IMR-90 (cell line): ENCODE results near the gene PCDHGA2. TPM values are rescaled to one million over a fixed set of nuclear protein-coding genes. Genes with fewer than 3 reads are reported as not detected.

Source experiments
- ATAC-seq: fragments of 200-7000 bp; cut with Tn5 transposase; 2 replicates; pipeline ENCODE4 v1.9.1; 2020; ENCODE audit warnings: low read depth, mild to moderate bottlenecking, moderate library complexity
- BruUV-seq: library from RNA; stranded (reverse); fragments of 400-500 nt; replicated peaks from 2 replicates; lab custom pipeline; 2021; lab: Mats Ljungman, UMichigan
- CTCF ChIA-PET: fragments of 300-600 bp; formaldehyde crosslinking; extraction: SDS; loops from one replicate; lab custom pipeline; 2021; ENCODE audit warnings: antibody characterized with exemption; lab: Yijun Ruan, JAX
- POLR2A ChIA-PET: fragments of 300-600 bp; sonication (Branson Sonifier 250); formaldehyde crosslinking; loops from one replicate; lab custom pipeline; 2022; ENCODE audit warnings: antibody characterized with exemption; ENCODE audit not compliant: unreplicated experiment; lab: Charles Lee
- DNase-seq: peaks from one replicate; pipeline ENCODE4 v3.0.0; 2013
- H2AFZ ChIP-seq: replicated peaks from 2 replicates; pipeline ENCODE3; 2013; ENCODE audit warnings: low read length, mild to moderate bottlenecking; ENCODE audit not compliant: poor library complexity
- H2AK5ac ChIP-seq: 2 replicates; pipeline ENCODE4 v1.6.1; 2013; ENCODE audit warnings: low read depth, low read length, inconsistent platforms
- H2AK9ac ChIP-seq: replicated peaks from 2 replicates; pipeline ENCODE3; 2013; ENCODE audit warnings: mild to moderate bottlenecking, low read depth, low read length, moderate library complexity; ENCODE audit not compliant: poor library complexity
- H2BK120ac ChIP-seq: 2 replicates; pipeline ENCODE4 v1.6.1; 2013; ENCODE audit warnings: low read depth, low read length, inconsistent platforms
- H2BK15ac ChIP-seq: 3 replicates; pipeline ENCODE4 v1.6.1; 2013; ENCODE audit warnings: low read depth, low read length, inconsistent platforms
- H2BK20ac ChIP-seq: 2 replicates; pipeline ENCODE4 v1.6.1; 2013; ENCODE audit warnings: low read depth, mild to moderate bottlenecking, inconsistent platforms, low read length, moderate library complexity
- H2BK5ac ChIP-seq: 2 replicates; pipeline ENCODE4 v1.6.1; 2013; ENCODE audit warnings: mild to moderate bottlenecking, low read depth, low read length, inconsistent platforms; ENCODE audit not compliant: poor library complexity, severe bottlenecking
- H3K14ac ChIP-seq: replicated peaks from 2 replicates; pipeline ENCODE4 v1.6.1; 2013; ENCODE audit warnings: low read depth, low read length, inconsistent platforms
- H3K18ac ChIP-seq: 2 replicates; pipeline ENCODE4 v1.6.1; 2013; ENCODE audit warnings: low read depth, low read length, control low read depth
- H3K23ac ChIP-seq: 2 replicates; pipeline ENCODE4 v1.6.1; 2013; ENCODE audit warnings: low read depth, low read length, inconsistent platforms
- H3K27ac ChIP-seq: 2 replicates; pipeline ENCODE4 v1.5.1; 2013; ENCODE audit warnings: mild to moderate bottlenecking, control low read depth, low read length; ENCODE audit not compliant: insufficient read depth
- H3K27me3 ChIP-seq: 2 replicates; pipeline ENCODE4 v1.6.1; 2013; ENCODE audit warnings: low read length; ENCODE audit not compliant: control insufficient read depth, insufficient read depth
- H3K36me3 ChIP-seq: 2 replicates; pipeline ENCODE4 v1.6.1; 2013; ENCODE audit warnings: low read length, mixed read lengths; ENCODE audit not compliant: control insufficient read depth, insufficient read depth
- H3K4ac ChIP-seq: 2 replicates; pipeline ENCODE4 v1.6.1; 2013; ENCODE audit warnings: low read depth, low read length, inconsistent platforms
- H3K4me1 ChIP-seq: 2 replicates; pipeline ENCODE4 v1.6.1; 2013; ENCODE audit warnings: low read length, mixed read lengths; ENCODE audit not compliant: control insufficient read depth, insufficient read depth
- H3K4me2 ChIP-seq: 2 replicates; pipeline ENCODE4 v1.6.1; 2013; ENCODE audit warnings: low read depth, mild to moderate bottlenecking, control low read depth, low read length, moderate library complexity
- H3K4me3 ChIP-seq: 2 replicates; pipeline ENCODE4 v1.5.1; 2013; ENCODE audit warnings: low read depth, mild to moderate bottlenecking, control low read depth, low read length, moderate library complexity; ENCODE audit not compliant: insufficient read depth
- H3K56ac ChIP-seq: 2 replicates; pipeline ENCODE4 v1.6.1; 2013; ENCODE audit warnings: low read length, inconsistent platforms; ENCODE audit not compliant: insufficient read depth; ENCODE audit errors: extremely low read depth
- H3K79me1 ChIP-seq, 2 experiments: 2 replicates each; pipeline ENCODE4 v1.6.1; 2013; ENCODE audit warnings: low read length in 2 of 2, inconsistent platforms in 1 of 2, low read depth in 1 of 2
- H3K9ac ChIP-seq: 2 replicates; pipeline ENCODE4 v1.6.1; 2013; ENCODE audit warnings: low read depth, low read length, control low read depth
- H3K9me1 ChIP-seq: 2 replicates; pipeline ENCODE4 v1.6.1; 2013; ENCODE audit warnings: low read length, inconsistent platforms; ENCODE audit not compliant: insufficient read depth
- H3K9me3 ChIP-seq: 2 replicates; pipeline ENCODE4 v1.6.1; 2013; ENCODE audit warnings: low read length; ENCODE audit not compliant: control insufficient read depth, insufficient read depth
- H4K20me1 ChIP-seq: 2 replicates; pipeline ENCODE4 v1.6.1; 2013; ENCODE audit warnings: low read length, inconsistent platforms; ENCODE audit not compliant: insufficient read depth
- H4K5ac ChIP-seq: 2 replicates; pipeline ENCODE4 v1.6.1; 2013; ENCODE audit warnings: mild to moderate bottlenecking, low read depth, low read length, control low read depth
- H4K8ac ChIP-seq, 2 experiments: 2 replicates each; pipeline ENCODE4 v1.6.1; 2013; ENCODE audit warnings: low read depth in 2 of 2, low read length in 2 of 2, control low read depth in 1 of 2, inconsistent platforms in 1 of 2
- H4K91ac ChIP-seq: 2 replicates; pipeline ENCODE4 v1.6.1; 2013; ENCODE audit warnings: low read depth, low read length, inconsistent platforms; ENCODE audit not compliant: insufficient read depth
- BHLHE40 ChIP-seq: fragments of 150-350 bp; IDR thresholded peaks from 2 replicates; pipeline ENCODE4 v1.6.1; 2016; ENCODE audit warnings: mild to moderate bottlenecking, low read depth, low read length
- FOS ChIP-seq: fragments of 150-350 bp; IDR thresholded peaks from 2 replicates; pipeline ENCODE4 v1.6.1; 2016; ENCODE audit warnings: low read depth, low read length
- MAFK ChIP-seq: IDR thresholded peaks from 2 replicates; pipeline ENCODE4 v1.6.1; 2012; ENCODE audit warnings: low read depth, low read length, improper control_type of control experiment
- MAZ ChIP-seq: IDR thresholded peaks from 2 replicates; pipeline ENCODE4 v1.6.1; 2012; ENCODE audit warnings: low read depth, mild to moderate bottlenecking, low read length, improper control_type of control experiment, moderate library complexity, borderline replicate concordance
- MXI1 ChIP-seq: IDR thresholded peaks from 2 replicates; pipeline ENCODE4 v1.6.1; 2012; ENCODE audit warnings: low read depth, mild to moderate bottlenecking, low read length, moderate library complexity, borderline replicate concordance
- NFE2L2 ChIP-seq: fragments of 150-350 bp; IDR thresholded peaks from 2 replicates; pipeline ENCODE4 v1.6.1; 2016; ENCODE audit warnings: low read depth, mild to moderate bottlenecking, low read length
- RAD21 ChIP-seq: IDR thresholded peaks from 2 replicates; pipeline ENCODE4 v1.6.1; 2012; ENCODE audit warnings: low read length, improper control_type of control experiment
- SMC3 ChIP-seq: fragments of 150-350 bp; IDR thresholded peaks from 2 replicates; pipeline ENCODE4 v1.6.1; 2016; ENCODE audit warnings: low read depth, mild to moderate bottlenecking, antibody characterized with exemption, low read length, moderate library complexity
- WGBS, 2 experiments: methylation state at CpG; one replicate each; pipeline versions ENCODE4 v1.1.5 to v1.1.7; 2013; ENCODE audit warnings: missing lambda C conversion rate in 2 of 2; ENCODE audit not compliant: insufficient read length in 1 of 2; ENCODE audit errors: extremely low coverage in 2 of 2; 5-methylcytosine and 5-hydroxymethylcytosine counted together
- dilution Hi-C: fragments of 300-500 bp; cut with HindIII; formaldehyde crosslinking; loops from one replicate; pipeline ENCODE4 v1.14.3; 2018; ENCODE audit warnings: low sequenced_read_pairs; ENCODE audit not compliant: unreplicated experiment
- in situ Hi-C: fragments of 300-500 bp; cut with MboI; formaldehyde crosslinking; loops from 3 replicates; pipeline ENCODE4 v1.14.3; 2019; ENCODE audit warnings: low sequenced_read_pairs, inconsistent platforms, mixed read lengths
- intact Hi-C: fragments of 100-400 bp; cut with micrococcal nuclease; formaldehyde crosslinking; loops from 2 replicates; pipeline ENCODE4 v1.10.0; 2022
- polyA plus RNA-seq, 3 experiments: library from polyadenylated mRNA; depleted of rRNA; stranded (reverse); fragments of >200 nt; gene quantifications; 2 replicates each; pipeline ENCODE4 v1.2.3, GENCODE V29; 2012; ENCODE audit warnings: low replicate concordance in 1 of 3
- total RNA-seq: library from RNA; depleted of rRNA; stranded (reverse); fragments of >200 nt; gene quantifications from 2 replicates; pipeline ENCODE4 v1.2.3, GENCODE V29; 2012
- TF ChIP-seq, protein P1 (sequence below): fragments of 150-350 bp; IDR thresholded peaks from 2 replicates; pipeline ENCODE4 v1.6.1; 2017; ENCODE audit warnings: mild to moderate bottlenecking, antibody characterized with exemption, low read length, low read depth

PCDHGA2 gene
- total and polyA plus RNA-seq, 2 of the 4 experiments (the other 2 are of a cell fraction) = 3.4 to 3.6 TPM

DNA sequence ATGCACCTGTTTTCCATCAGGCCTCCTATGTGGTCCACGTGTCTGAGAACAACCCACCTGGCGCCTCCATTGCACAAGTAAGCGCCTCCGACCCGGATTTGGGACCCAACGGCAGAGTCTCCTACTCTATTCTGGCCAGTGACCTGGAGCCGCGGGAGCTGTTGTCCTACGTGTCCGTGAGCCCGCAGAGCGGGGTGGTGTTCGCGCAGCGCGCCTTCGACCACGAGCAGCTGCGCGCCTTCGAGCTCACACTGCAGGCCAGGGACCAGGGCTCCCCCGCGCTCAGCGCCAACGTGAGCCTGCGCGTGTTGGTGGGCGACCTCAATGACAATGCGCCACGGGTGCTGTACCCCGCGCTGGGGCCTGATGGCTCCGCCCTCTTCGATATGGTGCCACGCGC, 13.0 kb downstream of the PCDHGA2 start:
- Histone ChIP-seq H2AK9ac (no peak overlapping the region), H3K27ac (no peak overlapping the region), H2AK5ac (no peak overlapping the region), H2BK15ac (no peak overlapping the region), H3K4ac (no peak overlapping the region), H2BK5ac (no peak overlapping the region), H4K5ac (no peak overlapping the region), H3K4me2 (no peak overlapping the region), H3K4me1 (no peaks in the 10 kb centered on the region), H3K4me3 (no peak overlapping the region), H3K9ac (no peak overlapping the region), H4K20me1 (no peaks in the 10 kb centered on the region), H3K18ac (no peak overlapping the region), H4K8ac (no peak overlapping the region), H4K91ac (no peak overlapping the region), H2BK120ac (no peak overlapping the region), H3K23ac (no peak overlapping the region), H2BK20ac (no peak overlapping the region), H3K36me3 (peaks cover 5% of the 10 kb centered on the region; the same call in 1 of the 2 replicates), H3K56ac (no peak overlapping the region), H3K9me1 (no peaks in the 10 kb centered on the region), H3K9me3 (peaks cover 41% of the 10 kb centered on the region), H3K14ac (no peak overlapping the region), H3K79me1 (no peaks in the 10 kb centered on the region), H3K27me3 (no peaks in the 10 kb centered on the region), H2AFZ (no peak overlapping the region)
- BruUV-seq = no TSS peak
- dilution Hi-C loops (no loop called here), intact Hi-C loops (no loop called here), in situ Hi-C loops (no loop called here)
- ATAC-seq (no peak), DNase-seq (no peak)
- TF ChIP-seq MAFK (no peak), MXI1 (no peak), FOS (no peak), SMC3 (no peak), MAZ (no peak), NFE2L2 (no peak), BHLHE40 (no peak), RAD21 (no peak)
- TF ChIP-seq, protein P1, sequence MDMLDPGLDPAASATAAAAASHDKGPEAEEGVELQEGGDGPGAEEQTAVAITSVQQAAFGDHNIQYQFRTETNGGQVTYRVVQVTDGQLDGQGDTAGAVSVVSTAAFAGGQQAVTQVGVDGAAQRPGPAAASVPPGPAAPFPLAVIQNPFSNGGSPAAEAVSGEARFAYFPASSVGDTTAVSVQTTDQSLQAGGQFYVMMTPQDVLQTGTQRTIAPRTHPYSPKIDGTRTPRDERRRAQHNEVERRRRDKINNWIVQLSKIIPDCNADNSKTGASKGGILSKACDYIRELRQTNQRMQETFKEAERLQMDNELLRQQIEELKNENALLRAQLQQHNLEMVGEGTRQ = no peak
- WGBS, 2 experiments = 37% methylated on average over 7 of the region's 36 CpGs; no CpG with 5 or more reads in 1 of the 2 experiments
- ChIA-PET CTCF (no interaction called here), POLR2A (no interaction called here)
